COR-L47 (cell line): ENCODE results near the gene POLH.
A peak's percentile ranks its signal among the peaks of the same experiment; 100 is the strongest.
"Not testable (repeated sequence)": the region's sequence is repeated elsewhere in the genome, so short reads cannot be mapped to it uniquely, and the experiment has no call there.

Experiments used
- DNase-seq: peaks from one replicate; lab custom pipeline; 2025; lab: John Stamatoyannopoulos, UW

POLH gene

DNA sequence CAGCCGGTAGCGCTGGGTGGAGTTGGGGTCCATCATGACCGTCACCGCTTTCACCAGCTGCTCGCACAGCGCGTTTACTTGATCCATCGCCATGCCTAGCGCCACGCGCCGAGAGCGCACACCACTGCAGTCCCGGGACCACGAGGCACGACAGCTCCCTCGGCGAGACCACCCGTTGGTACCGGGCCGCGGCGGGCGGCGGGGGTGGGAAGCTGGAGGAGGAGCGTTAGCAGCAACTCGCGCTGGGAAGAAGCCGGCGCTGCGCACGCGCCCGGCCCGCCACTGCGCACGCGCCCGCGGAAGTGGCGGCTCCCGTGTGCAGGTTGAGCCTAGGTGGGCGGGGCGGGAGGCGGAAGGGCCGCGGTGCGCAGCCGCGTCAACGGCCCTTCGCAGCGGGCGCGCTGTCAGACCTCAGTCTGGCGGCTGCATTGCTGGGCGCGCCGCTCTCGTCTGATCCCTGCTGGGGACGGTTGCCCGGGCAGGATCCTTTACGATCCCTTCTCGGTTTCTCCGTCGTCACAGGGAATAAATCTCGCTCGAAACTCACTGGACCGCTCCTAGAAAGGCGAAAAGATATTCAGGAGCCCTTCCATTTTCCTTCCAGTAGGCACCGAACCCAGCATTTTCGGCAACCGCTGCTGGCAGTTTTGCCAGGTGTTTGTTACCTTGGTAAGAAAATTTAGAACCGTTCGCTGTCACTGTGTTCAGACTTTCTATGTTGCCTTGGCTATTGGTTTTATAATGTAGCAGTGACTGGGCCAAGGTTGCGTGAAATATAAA, at the start of gene POLH, which contains the start of gene XPO5:
Gene POLH (plus strand): TSS at position 414 of the 780 bp plus-strand sequence. CDS start 6,135 bp downstream, outside the sequence.
Gene XPO5 (minus strand): TSS at position 267 of the 780 bp plus-strand sequence. CDS start 174 bp downstream, at position 93.
- peak; percentile 94 for DNase-seq

DNA sequence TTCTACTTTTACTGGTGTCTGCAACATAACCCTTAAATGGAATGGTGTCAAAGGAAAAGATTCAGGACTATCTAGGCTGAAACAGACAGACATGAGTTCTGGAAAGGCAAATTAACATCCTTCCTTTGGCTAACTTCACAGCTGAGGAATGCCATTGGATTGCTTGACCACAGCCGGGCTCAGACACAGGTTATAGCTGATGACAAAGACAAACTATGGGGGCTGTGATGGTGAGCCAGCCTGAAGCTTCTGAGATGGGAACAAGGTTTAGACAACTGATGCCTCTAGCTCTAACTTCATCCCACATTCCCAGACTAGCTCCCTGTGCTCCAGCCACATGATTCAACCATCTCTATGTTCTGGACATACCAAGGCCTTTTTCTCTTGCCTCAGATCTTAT, 43.8 kb upstream of the POLH start:
- DNase-seq = no peak

DNA sequence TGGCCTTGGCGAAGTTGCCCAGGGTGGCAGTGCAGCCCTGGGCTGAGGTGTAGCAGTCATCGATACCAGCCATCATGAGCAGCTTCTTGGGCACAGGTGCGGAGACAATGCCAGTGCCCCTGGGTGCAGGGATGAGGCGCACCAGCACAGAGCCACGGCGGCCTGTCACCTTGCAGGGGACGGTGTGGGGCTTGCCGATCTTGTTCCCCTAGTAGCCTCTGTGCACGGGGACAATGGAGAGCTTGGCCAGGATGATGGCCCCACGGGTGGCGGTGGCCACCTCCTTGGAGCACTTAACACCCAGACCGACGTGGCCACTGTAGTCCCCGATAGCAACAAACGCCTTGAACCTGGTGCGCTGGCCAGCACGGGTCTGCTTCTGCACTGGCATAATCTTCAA, 37.0 kb upstream of the POLH start:
- DNase-seq = not testable (repeated sequence)

DNA sequence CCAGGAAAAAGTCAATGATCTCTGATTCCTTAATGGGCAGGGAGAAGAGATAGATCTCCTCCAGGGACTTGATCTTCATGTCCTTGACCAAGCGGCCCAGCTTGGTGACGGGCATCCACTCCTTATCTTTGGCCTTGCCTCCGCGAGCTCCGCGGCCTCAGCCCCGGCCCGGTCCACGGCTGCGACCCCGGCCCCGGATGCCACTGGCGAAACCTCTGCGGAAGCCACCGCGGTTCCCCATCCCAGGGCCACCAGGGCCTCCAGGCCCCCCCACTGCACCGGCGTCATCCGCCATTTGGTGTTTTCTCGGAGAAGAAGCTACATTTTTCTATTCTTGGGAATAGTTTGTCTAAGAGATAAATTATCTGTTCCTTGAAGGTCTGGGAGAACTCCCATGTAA, 36.6 kb upstream of the POLH start:
- not testable (repeated sequence) for DNase-seq

DNA sequence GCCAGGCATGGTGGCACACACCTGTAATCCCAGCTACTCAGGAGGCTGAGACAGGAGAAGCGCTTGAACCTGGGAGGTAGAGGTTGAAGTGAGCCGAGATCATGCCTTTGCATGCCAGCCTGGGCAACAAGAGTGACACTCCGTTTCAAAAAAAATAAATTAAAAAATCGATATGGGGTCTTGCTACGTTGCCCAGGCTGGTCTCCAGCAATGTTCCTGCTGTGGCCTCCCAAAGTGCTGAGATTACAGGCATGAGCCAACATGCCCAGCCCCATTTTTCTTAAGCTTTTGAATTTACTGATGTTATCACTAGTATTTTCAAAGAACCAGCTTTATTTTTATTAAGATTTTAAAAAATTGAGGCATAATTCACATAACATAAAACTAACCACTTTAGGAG, 35.5 kb upstream of the POLH start:
- no peak for DNase-seq

DNA sequence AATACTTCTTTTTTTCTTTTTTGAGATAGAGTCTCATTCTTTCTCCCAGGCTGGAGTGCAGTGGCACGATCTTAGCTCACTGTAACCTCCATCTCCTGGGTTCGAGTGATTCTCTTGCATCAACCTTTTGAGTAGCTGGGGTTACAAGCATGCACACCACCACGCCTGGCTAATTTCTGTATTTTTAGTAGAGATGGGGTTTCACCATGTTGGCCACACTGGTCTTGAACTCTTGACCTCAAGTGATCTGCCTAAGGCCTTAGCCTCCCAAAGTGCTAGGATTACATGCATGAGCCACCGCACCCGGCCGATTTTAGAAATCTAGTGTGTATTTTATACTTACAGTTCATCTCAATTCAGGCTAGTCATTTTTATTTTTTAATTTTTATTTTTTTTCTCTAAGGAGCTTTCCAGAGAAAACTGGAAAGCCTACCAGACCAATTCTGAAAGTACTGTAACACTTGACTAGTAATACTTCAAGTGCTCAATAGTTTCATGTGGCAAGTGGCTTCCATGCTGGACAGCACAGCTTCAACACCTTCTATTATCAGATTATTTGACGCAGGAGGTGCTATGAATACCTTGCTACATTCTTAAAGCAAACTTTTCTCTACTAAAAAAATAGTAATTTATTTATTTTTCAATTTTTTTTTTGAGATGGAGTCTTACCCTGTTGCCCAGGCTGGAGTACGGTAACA, 34.1 kb upstream of the POLH start:
- no peak for DNase-seq

DNA sequence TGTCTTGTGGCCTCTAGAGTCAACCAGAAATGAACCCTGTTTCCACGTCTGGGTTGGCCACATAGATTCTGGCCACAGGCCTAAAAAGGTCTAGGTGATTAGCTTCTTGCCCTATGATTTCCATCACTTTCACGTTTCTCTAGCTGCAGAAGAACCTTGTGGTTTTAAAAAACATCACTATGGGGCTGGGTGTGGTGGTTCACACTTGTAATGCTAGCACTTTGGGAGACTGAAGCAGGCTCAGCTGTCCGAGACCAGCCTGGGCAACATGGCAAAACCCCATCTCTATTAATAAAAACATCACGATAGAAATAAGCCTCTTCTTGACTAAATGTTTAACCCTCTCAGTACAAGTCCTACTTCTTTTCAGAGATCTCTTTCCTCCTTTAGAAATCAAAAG, 31.5 kb upstream of the POLH start:
- DNase-seq = no peak

DNA sequence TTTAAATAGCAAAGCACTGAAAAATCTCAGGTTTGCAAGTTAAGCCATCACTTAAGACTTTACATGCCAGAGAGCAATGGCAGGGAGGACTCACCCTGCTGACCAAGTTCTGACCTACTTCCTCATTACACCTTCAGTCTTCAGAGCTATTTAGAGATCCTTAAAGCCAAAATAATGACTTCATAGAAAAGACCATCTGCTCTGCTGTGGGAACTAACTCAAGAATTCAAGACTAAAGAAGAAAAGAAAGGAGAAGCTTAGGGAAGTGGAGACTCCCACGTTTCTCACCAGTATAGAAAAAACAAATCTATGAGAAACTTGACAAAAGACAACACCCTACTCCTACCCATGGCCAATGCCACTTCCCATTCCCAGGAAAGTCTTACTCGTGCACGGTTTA, 28.8 kb upstream of the POLH start:
- no peak for DNase-seq

DNA sequence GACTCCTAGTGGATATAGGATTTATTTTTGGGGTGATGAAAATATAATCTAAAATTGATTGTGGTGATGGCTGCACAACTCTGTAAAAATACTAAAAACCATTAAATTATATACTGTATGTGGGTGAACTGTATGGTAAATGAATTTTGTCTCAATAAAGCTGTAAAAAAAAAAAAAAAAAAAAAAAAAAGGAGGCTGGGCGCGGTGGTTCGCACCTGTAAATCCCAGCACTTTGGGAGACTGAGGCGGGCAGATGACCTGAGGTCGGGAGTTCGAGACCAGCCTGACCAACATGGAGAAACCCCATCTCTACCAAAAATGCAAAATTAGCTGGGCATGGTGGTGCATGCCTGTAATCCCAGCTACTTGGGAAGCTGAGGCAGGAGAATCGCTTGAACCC, 18.4 kb upstream of the POLH start:
- DNase-seq = not testable (repeated sequence)

DNA sequence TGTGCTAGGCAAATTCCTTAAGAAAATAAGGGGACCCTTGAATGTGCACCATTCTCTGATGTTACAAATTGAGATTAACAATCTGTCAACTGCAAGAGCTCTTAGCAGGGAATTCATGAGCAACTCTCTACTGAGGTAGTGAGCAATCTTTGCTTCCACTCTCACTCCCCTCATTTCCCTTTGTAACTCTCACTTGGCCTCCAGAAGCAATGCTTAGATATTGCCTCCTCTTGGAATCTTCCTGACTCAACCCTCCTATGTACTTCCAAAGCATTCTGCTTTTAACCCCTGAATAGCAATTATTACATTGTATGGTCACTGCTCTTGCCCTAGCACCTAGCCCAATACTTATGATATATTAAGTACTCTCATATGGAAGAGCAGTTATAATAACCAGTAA, 16.7 kb upstream of the POLH start:
- DNase-seq = no peak

DNA sequence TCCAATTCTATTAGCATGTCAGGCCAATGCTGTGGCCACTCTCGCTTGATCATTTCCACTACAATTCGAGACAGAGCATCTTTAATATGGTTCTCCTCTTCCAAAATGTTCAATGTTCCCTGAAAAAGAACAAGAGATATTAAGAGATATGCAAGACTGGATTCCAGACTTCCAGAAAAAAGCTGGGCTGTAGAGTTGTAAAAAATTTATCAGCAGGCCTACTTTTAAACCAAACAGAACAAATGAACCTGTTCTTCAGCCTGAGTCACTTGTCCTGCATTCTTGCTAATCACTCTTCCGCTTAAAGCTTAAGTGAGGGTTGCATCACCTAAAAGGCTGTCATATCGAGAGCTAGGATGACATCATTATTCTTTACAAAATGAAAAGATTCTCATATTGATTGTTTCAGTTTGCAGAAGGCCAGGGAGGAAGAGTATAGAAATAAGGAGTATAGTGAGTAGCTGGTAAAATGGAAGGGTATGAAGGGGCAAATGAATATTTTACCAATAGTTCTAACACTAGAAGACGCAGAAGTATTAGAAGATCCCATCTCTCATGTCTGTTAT, 5.0 kb upstream of the POLH start:
- no peak for DNase-seq

DNA sequence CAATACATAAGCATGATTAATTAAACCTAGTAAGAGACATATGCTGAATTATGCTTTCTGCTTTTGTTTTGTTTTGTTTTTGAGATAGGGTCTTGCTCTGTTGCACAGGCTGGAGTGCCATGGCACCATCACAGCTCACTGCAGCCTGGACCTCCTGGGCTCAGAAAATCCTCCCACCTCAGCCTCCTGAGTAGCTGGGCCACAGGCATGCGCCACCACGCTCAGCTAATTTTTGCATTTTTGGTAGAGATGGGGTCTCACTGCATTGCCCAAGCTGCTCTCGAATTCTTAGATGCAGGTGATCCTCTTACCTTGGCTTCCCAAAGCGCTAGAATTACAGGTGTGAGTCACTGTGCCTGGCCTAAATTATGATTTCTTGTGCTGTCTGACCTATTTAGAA, 4.0 kb upstream of the POLH start:
- no peak for DNase-seq

DNA sequence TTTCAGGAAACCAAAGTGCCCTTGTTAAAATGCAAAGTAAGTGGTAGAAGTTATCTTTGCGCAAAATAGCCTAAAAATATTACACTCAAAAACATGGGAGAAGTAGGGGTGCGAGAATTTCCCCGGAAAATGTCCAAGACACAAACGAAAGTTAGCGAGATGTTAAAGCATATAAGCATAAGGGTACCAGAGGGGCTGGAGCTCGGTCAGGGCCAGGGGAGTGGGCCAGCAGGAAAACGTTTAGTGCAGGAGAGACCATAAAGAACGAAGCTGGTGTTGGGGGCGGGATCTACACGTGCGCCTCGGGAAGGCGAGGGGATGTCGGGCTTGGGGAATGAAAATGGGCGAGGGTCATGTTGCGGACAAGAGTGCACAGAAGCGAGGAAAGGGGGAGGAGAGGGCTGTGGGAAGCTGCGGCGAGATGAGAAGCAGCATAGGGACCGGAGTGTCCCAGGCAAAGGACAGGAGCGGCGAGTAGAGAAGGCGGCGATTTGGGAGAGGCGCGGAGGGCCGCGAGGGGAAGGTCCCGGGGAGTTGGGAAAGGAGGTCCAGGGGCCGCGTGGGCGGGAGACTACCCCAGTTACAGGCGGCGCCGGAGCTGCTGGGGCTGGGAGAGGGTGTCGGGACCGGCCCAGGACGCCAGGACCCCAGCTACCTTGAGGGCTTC, 747 bp upstream of the POLH start:
- DNase-seq = peak; percentile 23

DNA sequence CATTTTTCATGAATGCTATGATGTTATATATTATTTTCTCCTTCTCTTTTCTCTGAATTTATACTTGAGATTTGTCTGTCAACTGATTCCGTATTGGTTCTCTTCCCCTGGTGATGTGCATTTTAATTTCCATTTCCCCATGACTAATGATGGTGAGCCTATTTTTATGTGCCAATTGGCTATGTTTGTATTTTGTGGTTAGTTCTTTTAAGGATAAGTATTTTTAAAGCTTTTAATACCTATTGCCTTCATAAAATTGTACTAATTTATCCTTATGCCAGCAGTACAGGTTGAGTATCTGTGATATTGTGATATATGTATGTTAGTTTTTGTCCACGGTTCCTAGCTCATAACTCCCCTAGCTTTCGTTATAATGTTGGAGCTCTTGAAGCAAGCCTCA, 2.8 kb downstream of the POLH start:
- DNase-seq = no peak

DNA sequence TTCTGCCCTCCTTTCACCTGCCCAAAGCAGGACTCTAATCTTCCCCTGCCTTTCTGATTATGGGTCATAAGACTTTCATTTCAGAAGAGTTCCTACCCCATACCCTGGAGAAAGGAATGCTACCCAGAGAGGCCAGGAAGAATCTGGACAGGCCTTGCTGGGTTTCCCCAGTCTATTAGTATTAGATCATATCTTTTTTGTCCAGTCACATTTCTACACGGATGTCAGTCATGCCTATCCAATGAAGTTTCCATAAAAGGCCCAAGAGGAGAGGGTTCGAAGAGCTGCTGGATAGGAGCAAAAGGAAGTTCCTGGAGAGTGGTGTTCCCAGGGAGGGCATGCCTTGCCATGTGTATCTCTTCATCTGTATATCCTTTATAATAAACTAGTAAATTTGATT, 3.2 kb downstream of the POLH start:
- DNase-seq = no peak

DNA sequence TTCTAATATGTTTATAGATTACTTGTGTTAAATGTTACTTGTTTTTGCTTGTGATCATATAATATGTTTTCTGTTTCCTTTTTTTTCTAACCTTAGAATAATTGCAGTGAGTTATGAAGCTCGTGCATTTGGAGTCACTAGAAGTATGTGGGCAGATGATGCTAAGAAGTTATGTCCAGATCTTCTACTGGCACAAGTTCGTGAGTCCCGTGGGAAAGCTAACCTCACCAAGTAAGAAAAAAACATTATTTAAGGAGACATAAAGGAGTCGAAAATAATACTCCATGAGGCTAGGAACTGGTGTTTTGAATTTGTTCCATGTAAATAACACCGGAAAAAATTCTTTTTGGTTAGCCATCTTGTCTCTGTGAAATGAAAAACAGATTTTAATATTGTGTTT, 6.9 kb downstream of the POLH start:
- DNase-seq = no peak

DNA sequence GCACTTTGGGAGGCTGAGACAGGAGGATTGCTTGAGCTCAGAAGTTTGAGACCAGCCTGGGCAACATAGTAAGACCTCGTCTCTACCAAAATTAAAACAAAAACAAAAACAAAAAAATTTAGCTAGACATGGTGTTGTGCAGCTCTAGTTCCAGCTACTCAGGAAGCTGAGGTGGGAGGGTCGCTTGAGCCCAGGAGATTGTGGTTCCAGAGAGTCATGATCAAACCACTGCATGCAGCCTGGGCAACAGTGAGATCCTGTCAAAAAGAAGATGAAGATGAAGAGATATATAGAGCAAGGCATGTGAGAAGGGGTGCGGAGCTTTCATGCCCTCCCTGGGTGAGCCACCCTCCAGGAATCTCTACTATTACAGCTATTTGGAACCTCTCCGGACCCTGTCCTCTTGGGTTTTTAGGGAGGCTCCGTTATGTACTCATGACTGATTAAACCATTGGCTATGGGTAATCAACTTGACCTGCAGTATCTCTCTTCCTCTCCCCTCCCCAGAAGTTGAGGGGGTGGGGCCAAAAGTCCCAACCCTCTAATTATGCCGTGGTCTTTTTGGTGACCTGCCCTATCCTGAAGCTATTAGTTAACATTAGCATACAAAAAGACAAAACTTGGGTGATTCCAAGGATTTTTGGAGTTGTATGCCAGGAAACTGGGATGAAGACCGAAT, 9.0 kb downstream of the POLH start:
- DNase-seq = no peak

DNA sequence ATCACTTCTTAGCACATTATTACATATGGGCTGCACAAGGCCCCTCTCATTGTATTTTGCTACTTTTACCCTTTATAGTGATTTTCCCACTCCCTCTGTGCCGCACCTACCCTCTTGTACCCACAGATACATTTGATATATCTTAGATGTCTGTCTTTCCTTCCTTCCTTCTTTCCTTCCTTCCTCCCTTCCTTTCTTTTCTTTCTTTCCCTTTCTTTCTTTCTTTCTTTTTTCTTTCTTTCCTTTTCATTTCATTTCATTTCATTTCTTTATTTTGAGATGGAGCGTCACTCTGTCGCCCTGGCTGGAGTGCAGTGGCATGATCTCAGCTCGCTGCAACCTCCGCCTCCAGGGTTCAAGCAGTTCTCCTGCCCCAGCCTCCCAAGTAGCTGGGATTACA, 12.2 kb downstream of the POLH start:
- no peak for DNase-seq

DNA sequence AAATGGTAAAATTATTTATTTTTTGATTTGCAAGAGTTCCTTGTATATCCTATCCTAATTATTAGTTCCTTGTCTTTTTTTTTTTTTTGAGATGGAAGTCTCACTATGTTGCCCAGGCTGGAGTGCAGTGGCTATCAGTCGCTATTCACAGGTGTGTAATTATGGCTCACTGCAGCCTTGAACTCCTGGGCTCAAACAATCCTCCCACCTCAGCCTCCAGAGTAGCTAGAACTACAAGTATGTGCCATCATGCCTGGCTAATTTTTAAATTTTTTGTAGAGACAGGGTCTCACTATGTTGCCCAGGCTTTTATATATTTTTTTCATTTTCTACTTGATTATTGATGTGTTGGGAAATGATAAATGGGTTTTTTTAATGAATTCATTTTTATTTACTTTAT, 13.6 kb downstream of the POLH start:
- not testable (repeated sequence) for DNase-seq

DNA sequence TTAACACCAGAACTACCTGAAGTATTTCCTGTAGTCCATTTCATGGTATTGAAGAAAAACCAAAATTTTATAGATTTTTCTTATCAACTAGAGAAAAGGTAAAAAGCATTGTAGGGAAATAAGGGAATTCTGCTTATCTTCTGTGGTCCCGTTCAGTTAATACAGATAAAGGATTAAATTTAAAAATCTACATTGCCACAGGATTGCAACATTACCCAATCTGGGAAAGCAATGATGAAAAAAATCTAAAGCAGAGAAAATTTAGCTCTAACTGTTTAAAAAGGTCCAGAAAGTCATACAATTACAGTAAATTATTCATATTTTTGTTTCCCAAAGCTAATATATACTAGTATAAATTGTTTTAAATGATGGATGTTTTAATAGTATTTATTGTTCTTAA, 18.0 kb downstream of the POLH start:
- no peak for DNase-seq

DNA sequence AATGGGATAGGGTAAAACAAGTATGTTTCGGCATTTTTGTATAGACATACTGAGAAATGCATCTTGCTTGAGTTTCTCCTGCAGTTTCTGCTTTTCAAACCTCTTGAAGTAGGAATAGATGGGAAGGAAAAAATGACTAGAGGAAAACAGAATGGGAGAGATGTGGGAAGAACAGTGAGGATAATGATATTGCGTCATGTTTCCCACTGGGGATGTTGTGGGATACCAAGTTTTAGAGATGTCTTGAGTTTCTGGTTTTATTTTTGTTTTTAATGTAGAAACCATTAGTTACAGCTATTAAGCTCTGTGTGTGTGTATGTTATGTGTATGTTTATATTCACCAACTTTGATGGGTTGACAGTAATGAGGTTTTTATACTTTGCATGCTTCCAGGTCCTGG, 24.6 kb downstream of the POLH start:
- no peak for DNase-seq

DNA sequence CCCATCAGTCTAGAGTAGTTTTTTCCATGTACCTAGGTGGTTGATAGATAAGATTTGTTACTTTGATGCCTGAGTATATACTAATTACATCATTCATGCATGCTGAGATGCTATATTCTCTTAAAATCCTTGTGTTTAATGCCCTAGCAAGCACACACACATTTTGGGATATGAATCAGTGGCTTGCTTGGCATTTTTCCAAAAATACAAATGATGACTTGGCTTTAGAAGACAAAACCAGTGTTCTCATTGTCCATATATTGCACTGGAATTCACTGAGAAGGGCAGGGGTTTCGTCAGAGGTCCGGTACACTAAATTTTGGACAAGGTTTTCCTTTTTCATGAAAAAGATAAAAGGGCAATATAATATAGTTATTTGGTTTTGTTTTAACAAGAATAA, 28.2 kb downstream of the POLH start:
- DNase-seq = no peak
